HG03139 (cell line): ENCODE results near the gene PARD3B.

Experiments used
- ATAC-seq: cut with Tn5 transposase; IDR thresholded peaks from one replicate; pipeline ENCODE4 v1.9.1; 2021; ENCODE audit not compliant: unreplicated experiment

The PARD3B gene

GRCh38 chr2:204544961-204545860, at the start of gene PARD3B:
Gene PARD3B (plus strand): TSS chr2:204545475. CDS start chr2:204546000, 525 bp downstream.
- ATAC-seq = peak; percentile 54

GRCh38 chr2:204496779-204497178, 48.5 kb upstream of the PARD3B start:
- ATAC-seq = no peak

- no peak for ATAC-seq
These were observed 47.4 kb upstream of the PARD3B start for GRCh38 chr2:204497855-204498254.

- no peak for ATAC-seq
These were observed 47.0 kb upstream of the PARD3B start for GRCh38 chr2:204498291-204498690.

- no peak for ATAC-seq
These were observed 41.4 kb upstream of the PARD3B start for GRCh38 chr2:204503869-204504268.

- ATAC-seq = no peak
These were observed 40.7 kb upstream of the PARD3B start for GRCh38 chr2:204504594-204504993.

- ATAC-seq = no peak
These were observed 39.8 kb upstream of the PARD3B start for GRCh38 chr2:204505488-204505887.

GRCh38 chr2:204505946-204506345, 39.3 kb upstream of the PARD3B start:
- ATAC-seq = no peak

GRCh38 chr2:204507636-204508035, 37.6 kb upstream of the PARD3B start:
- no peak for ATAC-seq

GRCh38 chr2:204510709-204511420, 34.4 kb upstream of the PARD3B start:
- no peak for ATAC-seq

GRCh38 chr2:204514439-204514838, 30.8 kb upstream of the PARD3B start:
- ATAC-seq = no peak

- no peak for ATAC-seq
These were observed 29.9 kb upstream of the PARD3B start for GRCh38 chr2:204515416-204515815.

GRCh38 chr2:204517154-204517553, 28.1 kb upstream of the PARD3B start:
- no peak for ATAC-seq

GRCh38 chr2:204529795-204530463, 15.3 kb upstream of the PARD3B start:
- no peak for ATAC-seq

GRCh38 chr2:204530464-204530805, 14.8 kb upstream of the PARD3B start:
- ATAC-seq = no peak

GRCh38 chr2:204533629-204534370, 11.5 kb upstream of the PARD3B start:
- ATAC-seq = no peak

- no peak for ATAC-seq
These were observed 9.9 kb upstream of the PARD3B start for GRCh38 chr2:204535356-204535755.

- ATAC-seq = no peak
These were observed 9.5 kb upstream of the PARD3B start for GRCh38 chr2:204535764-204536163.

- ATAC-seq = no peak
These were observed 6.9 kb upstream of the PARD3B start for GRCh38 chr2:204538182-204539018.

- no peak for ATAC-seq
These were observed 6.3 kb upstream of the PARD3B start for GRCh38 chr2:204539019-204539385.
